Breast epithelium (tissue), 3 donors: ENCODE results near the gene SRL.

Source experiments
- CTCF ChIP-seq, 3 donors: fragments of 450-650 bp; IDR thresholded peaks; one replicate each; pipeline ENCODE4 v1.5.1; 2016 to 2017; ENCODE audit warnings: antibody characterized with exemption in 3 of 3, mild to moderate bottlenecking in 3 of 3, moderate library complexity in 3 of 3
- POLR2A ChIP-seq: fragments of 450-650 bp; IDR thresholded peaks from one replicate; pipeline ENCODE4 v1.6.1; 2016; ENCODE audit warnings: antibody characterized with exemption, mild to moderate bottlenecking, moderate library complexity
- POLR2AphosphoS5 ChIP-seq, 3 donors: sonication (generic); formaldehyde crosslinking; IDR thresholded peaks; one replicate each; pipeline ENCODE4 v1.6.1; 2017; ENCODE audit warnings: antibody characterized with exemption in 3 of 3

DNA sequence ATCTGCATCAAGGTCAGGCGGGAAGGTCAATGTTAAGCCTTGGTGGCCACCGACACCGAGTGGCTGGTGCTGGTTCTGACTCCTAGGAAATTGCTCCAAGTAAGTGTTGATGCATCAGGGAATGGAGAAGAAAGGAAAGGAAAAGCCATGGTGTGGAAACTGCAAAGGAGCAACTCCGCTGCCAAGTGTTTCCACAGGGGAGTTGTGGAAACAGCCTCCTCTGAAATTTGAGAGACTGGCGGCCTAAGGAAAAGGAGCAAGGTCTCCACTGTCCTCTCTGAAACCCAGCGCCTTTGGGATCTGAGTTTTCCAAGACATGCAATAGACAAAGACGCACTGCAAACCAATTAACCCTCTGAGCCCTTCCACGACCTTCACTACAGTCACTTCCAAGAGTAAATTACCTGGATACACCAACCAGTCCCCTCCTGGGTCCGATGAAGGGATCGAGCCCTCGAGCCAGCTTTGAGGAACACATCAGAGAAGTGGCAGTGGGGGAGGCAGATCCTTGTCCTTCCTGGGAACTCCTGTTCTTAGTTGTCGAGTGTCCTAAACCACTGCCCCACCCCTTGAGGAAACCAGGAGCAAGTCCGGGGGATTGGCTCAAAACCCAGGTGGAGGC is 51.1 kb downstream of the SRL start:
- TF ChIP-seq POLR2AphosphoS5 (IDR thresholded peaks at IDR 0.05), result no peak
- TF ChIP-seq CTCF (IDR thresholded peaks at IDR 0.05), result no peak
- TF ChIP-seq POLR2A, result no peak
